NCI-H2029 treated with DMSO at 0.1 percent for 48 hours (cell line): Measurements from ENCODE around the gene RHOT2.

Source experiments
- DNase-seq: peaks from one replicate; lab custom pipeline; 2025; lab: John Stamatoyannopoulos, UW

RHOT2 gene

DNA sequence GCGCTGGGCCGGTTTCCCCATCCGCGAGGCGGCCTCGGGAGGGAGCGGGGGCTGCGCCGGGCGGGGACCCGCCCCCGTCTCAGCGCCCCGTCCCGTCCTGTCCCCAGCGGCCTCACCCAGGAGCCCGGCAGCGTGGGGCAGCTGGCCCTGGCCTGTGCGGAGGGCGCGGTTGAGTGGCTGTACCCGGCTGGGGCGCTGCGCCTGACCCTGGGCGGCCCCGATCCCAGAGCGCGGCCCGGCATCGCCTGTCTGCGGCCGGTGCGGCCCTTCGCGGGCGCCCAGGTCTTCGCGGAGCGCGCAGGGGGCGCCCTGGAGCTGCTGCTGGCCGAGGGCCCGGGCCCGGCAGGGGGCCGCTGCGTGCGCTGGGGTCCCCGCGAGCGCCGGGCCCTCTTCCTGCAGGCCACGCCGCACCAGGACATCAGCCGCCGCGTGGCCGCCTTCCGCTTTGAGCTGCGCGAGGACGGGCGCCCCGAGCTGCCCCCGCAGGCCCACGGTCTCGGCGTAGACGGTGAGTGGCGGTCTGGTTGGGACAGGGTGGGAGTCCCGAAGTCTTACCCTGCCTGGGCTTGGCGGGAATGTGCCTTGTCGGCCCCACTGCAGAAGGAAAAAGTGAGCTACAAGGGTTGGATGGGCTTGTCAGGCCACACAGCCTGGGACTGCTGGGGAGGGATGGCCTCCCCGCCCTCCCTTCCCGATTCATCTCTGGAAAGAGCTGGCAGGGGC, 47.7 kb downstream of the RHOT2 start:
- no peak for DNase-seq

DNA sequence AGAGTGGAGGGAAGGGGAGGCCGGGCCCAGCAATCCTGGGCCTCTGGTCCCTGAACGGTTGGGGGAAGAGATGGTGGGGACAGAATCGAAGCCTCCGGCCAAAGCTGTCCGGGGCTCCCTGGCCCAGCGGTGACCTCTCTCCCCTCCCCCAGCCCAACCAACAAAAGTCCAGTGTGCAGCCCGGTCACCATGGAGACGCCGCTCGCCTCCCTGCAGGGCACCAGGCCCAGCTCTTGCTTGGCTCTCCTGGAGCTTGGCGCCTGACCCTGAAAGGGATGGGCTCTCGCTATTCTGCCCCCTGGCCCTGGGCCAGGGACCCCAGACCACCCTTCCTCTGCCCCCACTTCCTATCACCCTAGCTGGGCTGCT, 48.3 kb downstream of the RHOT2 start:
- DNase-seq = no peak

DNA sequence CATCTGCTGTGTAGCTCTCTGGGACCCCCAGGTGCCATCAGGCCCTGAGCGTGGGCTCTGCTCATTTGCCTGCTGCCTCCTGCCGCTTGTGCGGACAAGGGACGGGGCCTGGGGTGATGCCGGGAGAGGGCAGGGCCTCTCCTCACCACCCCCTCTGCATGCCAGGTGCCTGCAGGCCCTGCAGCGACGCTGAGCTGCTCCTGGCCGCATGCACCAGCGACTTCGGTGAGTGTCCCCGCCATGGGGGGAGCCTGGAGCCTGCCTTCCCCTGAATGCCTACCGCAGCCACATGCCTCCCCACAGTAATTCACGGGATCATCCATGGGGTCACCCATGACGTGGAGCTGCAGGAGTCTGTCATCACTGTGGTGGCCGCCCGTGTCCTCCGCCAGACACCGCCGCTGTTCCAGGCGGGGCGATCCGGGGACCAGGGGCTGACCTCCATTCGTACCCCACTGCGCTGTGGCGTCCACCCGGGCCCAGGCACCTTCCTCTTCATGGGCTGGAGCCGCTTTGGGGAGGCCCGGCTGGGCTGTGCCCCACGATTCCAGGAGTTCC, 48.9 kb downstream of the RHOT2 start:
- DNase-seq = no peak

GRCh38 chr16:717450-718245, 49.7 kb downstream of the RHOT2 start:
- DNase-seq = no peak

DNA sequence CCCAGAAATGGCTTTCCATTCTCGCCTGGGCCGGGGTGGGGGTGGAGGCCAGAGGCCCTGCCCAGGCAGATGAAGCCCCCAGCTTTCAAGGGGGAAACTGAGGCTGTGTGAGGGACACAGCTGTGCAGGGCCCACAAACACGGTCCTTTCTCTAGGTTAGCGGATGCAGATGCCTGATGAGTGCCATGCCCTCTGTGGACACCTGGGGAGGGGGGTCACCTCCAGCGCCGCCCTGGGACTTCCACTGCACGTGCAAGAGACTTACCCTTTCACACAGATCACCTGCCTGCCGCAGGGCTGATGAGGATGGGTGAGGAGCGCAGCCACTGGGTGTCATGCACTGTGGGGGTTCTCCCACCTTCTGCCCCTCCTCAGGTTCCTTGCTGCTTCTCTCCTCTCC, 50.5 kb downstream of the RHOT2 start:
- no peak for DNase-seq

- DNase-seq = no peak
Observed at GRCh38 chr16:718922-719321, 51.0 kb downstream of the RHOT2 start.

DNA sequence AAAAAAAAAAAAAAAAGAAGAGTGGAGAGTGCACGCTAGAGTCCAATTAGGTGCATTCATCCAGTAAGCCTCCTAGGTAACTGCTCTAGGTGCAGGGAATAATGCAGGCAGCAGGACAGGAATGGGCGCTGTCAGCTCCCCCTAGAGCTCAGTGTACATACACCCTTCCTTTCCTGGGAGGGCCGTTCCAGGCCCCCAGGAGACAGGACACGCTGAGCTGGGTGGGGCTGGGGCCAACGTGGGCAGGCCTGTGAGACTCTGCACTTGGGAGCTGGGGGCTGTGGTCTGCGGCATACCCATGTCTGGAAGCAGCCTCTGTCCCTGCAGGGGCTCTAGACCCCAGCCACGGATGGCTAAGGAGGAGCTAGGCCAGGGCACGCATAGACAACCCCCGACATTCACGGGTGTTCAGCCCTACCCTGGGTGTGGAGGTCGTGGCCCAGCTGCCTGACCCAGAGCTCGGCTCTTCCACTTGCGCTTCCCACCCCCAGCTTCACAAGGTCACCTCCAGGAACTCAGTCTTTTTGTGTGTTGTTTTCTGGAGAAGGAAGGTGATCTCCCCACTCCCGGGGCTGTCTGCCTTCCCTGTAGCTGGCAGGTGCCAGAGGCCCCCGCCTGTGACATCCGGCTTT, 52.0 kb downstream of the RHOT2 start:
- DNase-seq = no peak

DNA sequence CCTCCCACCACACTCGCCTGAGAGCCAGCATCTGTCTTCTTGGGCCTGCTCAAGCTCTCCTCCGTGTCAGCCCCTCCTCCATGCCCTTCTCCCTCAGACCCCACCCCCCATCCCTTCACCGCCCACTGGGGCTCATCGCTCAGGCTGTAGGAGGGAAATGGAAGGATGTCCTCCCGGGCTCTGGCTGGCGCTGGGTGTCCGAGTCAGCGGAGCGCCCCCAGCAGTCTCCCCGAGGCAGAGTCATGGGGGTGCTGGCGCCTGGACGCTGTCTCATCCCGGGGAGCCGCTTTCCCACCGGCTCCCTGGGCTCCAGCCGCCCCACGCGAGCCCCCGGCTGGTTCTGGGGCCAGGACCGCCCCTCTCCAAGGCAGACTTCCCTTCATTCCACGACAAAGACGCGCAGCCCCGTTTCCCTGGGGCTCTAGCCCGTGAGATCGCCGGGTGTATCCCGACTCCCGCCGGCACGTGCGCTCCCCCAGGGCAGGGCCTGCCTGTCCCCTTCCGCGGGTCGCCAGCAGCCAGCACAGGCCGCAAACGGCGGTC, 52.6 kb downstream of the RHOT2 start:
- DNase-seq = no peak

- peak; percentile 30 for DNase-seq
Observed at GRCh38 chr16:720990-721764, 53.2 kb downstream of the RHOT2 start, which contains the start of gene ANTKMT. ANTKMT (plus strand) TSS chr16:721146; CDS start chr16:721275, 129 bp downstream.

DNA sequence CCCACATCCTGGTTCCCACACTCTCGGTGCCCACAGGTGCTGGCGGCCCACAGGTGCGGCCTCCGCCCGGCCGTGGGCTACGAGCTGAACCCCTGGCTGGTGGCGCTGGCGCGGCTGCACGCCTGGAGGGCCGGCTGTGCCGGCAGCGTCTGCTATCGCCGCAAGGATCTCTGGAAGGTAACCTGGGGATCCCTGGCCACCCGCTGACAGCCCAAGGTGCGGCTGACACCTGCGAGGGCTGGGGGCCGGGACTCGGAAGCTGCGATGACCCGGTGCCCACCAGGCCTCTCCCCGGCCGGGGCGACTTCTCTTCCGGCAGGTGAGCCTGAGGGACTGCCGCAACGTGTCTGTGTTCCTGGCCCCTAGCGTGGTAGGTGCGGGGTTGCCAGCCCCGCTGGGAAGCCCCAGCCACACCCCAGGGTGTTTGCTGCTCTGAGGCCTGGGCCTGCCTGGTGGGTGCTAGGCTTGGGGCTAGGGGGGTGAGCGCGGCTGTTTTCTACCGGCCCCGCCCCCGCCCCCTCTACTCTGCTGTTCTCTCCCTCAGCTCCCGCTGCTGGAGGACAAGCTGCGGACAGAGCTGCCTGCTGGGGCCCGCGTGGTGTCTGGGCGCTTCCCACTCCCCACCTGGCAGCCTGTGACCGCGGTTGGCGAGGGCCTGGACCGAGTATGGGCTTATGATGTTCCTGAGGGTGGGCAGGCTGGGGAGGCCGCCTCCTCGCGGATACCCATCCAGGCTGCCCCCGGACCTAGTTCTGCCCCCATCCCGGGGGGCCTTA, 54.0 kb downstream of the RHOT2 start:
- DNase-seq = no peak

DNA sequence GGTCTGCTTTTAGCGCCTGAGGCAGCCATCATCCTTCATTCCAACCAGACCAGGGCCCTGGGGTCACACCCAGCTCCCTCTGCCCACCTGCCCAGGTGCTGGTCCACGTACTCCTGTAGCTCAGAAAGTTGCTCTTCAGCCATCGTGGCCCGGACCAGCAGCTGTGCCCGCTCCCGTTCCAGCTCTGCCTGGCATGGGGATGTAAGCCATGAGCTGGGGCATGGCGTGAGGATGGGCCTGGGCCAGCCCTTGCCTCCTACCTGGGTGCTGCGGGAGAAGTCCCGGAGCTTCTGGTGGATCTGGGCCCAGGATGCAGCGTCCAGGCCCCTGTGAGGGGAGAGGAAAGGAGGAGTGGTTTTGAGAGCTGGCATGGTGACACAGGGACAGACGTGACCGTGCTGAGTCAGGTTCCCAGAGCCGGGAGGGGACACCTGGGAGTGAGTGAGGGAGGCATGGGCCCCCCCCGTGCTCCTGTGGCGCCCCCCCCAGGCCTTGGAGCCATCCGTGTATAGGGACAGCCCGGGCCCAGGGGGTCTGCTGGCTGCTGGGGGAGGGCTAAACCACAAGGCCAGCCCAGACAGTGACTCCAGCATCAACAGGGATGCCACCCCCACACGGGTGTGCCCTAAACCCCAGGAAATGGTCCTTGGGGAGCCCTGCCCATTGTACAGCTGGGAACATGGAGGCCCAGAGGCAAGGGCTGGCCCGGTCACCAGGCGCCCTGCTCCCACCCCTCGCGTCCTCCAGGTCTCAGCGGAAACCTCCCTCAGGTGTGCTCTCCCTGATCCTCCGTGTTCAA, 55.1 kb downstream of the RHOT2 start:
- DNase-seq = no peak

DNA sequence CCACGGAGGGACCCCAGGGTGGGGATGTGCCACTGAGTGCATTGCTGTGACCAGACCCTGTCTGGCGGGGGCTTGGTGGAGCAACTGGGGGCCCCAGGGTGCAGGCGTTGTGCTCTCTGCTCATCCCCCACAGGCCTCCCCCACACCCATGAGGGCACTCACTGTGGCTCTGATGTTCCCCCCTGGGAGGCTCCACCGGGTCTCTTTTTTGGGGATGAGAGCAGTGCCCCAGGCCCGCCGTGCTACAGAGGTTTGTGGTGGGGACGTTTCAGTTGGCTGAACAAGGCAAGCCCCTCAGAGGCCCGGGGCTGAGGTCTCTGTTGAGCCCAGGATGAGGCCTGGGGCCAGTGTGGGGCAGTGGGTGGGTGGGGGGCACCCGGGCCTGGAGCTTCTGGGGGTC, 55.8 kb downstream of the RHOT2 start:
- no peak for DNase-seq
